Measurements from ENCODE around the gene MAPK12.

Gene MAPK12

GRCh38 chr22:50268655-50269113 is 7.2 kb upstream of the MAPK12 start:
- peak overlapping the region; percentile 55 to 81 (median 68) for H3K4me3 Mint-ChIP-seq
- H3K4me1 Mint-ChIP-seq, result peaks cover 5% of the 10 kb centered on the region
- H3K9me3 Mint-ChIP-seq, result no peaks in the 10 kb centered on the region
- TF ChIP-seq CTCF (IDR thresholded peaks at IDR 0.05; ENCODE audit: unreplicated experiment in 3 of 3), result no peak
- peaks cover 17% of the 10 kb centered on the region for H3K27me3 Mint-ChIP-seq (ENCODE audit: low read depth)
- H3K36me3 Mint-ChIP-seq (ENCODE audit: low read depth), result peaks cover under 1% of the 10 kb centered on the region
- H3K27ac Mint-ChIP-seq, result no peak overlapping the region

GRCh38 chr22:50267591-50268390 is 6.3 kb upstream of the MAPK12 start:
- H3K4me1 Mint-ChIP-seq, result peaks cover 4% of the 10 kb centered on the region
- H3K4me3 Mint-ChIP-seq, result peak overlapping the region in 2 of 3 experiments; percentile 68 to 81
- peaks cover 17% of the 10 kb centered on the region for H3K27me3 Mint-ChIP-seq (ENCODE audit: low read depth)
- no peaks in the 10 kb centered on the region for H3K36me3 Mint-ChIP-seq (ENCODE audit: low read depth)
- TF ChIP-seq CTCF (IDR thresholded peaks at IDR 0.05; ENCODE audit: unreplicated experiment in 3 of 3), result no peak
- no peak overlapping the region for H3K27ac Mint-ChIP-seq
- no peaks in the 10 kb centered on the region for H3K9me3 Mint-ChIP-seq

- Mint-ChIP-seq H3K9me3 (no peaks in the 10 kb centered on the region), H3K27me3 (ENCODE audit: low read depth) (peaks cover 22% of the 10 kb centered on the region), H3K4me1 (peaks cover 4% of the 10 kb centered on the region), H3K36me3 (ENCODE audit: low read depth) (no peaks in the 10 kb centered on the region), H3K4me3 (no peak overlapping the region), H3K27ac (no peak overlapping the region)
- TF ChIP-seq CTCF (IDR thresholded peaks at IDR 0.05; ENCODE audit: unreplicated experiment in 3 of 3), result no peak
These were observed 5.5 kb upstream of the MAPK12 start for GRCh38 chr22:50266994-50267393.

- no peak overlapping the region for H3K27ac Mint-ChIP-seq
- no peaks in the 10 kb centered on the region for H3K9me3 Mint-ChIP-seq
- peaks cover 17% of the 10 kb centered on the region for H3K27me3 Mint-ChIP-seq (ENCODE audit: low read depth)
- peaks cover 4% of the 10 kb centered on the region for H3K4me1 Mint-ChIP-seq
- peak overlapping the region in 2 of 3 experiments; percentile 22 to 67 for H3K4me3 Mint-ChIP-seq
- H3K36me3 Mint-ChIP-seq (ENCODE audit: low read depth), result no peaks in the 10 kb centered on the region
- TF ChIP-seq CTCF (IDR thresholded peaks at IDR 0.05; ENCODE audit: unreplicated experiment in 3 of 3), result no peak
These were observed 3.6 kb upstream of the MAPK12 start for GRCh38 chr22:50264946-50265669.

- Mint-ChIP-seq H3K4me1 (peaks cover 4% of the 10 kb centered on the region), H3K27me3 (ENCODE audit: low read depth) (peaks cover 14% of the 10 kb centered on the region), H3K36me3 (ENCODE audit: low read depth) (no peaks in the 10 kb centered on the region), H3K4me3 (peak overlapping the region in 2 of 3 experiments; percentile 11 to 23), H3K27ac (no peak overlapping the region), H3K9me3 (no peaks in the 10 kb centered on the region)
- TF ChIP-seq CTCF (IDR thresholded peaks at IDR 0.05; ENCODE audit: unreplicated experiment in 3 of 3), result no peak
These were observed 2.7 kb upstream of the MAPK12 start for GRCh38 chr22:50264104-50264745.
